ENCODE results near the gene FOLR2. TPM values are rescaled to one million over a fixed set of nuclear protein-coding genes. Genes with fewer than 3 reads are reported as not detected.

The FOLR2 gene
- total RNA-seq, 1 donor from 2014 or later: not detected

DNA sequence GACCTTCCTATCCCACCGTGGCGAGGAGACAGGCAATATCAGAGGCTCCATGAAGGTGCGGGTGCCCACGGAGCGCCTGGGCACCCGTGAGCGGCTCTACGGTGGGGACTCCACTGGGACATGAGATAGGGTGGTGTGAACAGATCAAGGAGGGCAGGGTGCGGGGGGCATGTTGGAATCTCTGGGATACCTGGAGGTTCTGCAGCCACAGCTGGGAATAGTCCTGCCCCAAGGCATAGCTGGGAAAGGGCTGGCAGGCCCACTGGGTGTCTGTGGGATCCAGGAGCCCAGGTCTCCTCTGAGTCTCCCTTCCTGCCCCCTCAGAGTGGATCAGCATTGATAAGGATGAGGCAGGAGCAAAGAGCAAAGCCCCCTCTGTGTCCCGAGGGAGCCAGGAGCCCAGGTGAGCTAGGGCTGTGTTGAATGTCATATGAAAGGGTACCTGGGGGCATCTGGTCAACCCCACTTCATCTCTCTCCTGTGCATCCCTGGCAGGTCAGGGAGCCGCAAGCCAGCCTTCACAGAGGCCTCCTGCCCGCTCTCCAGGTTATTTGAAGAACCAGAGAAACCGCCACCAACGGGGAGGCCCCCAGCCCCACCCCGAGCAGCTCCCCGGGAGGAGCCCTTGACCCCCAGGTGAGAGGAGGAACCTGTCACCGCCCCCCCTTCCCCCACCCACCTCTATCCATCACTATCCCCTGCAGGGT is 18.9 kb downstream of the FOLR2 start:
- Mint-ChIP-seq H3K4me3 (ENCODE audit: unreplicated experiment) (no peak overlapping the region), H3K27me3 (ENCODE audit: unreplicated experiment) (no peaks in the 10 kb centered on the region), H3K36me3 (ENCODE audit: unreplicated experiment) (peaks cover 43% of the 10 kb centered on the region), H3K27ac (ENCODE audit: unreplicated experiment) (no peak overlapping the region), H3K4me1 (ENCODE audit: unreplicated experiment) (peaks cover 22% of the 10 kb centered on the region), H3K9me3 (ENCODE audit: unreplicated experiment) (no peaks in the 10 kb centered on the region)
- TF ChIP-seq, protein P1, sequence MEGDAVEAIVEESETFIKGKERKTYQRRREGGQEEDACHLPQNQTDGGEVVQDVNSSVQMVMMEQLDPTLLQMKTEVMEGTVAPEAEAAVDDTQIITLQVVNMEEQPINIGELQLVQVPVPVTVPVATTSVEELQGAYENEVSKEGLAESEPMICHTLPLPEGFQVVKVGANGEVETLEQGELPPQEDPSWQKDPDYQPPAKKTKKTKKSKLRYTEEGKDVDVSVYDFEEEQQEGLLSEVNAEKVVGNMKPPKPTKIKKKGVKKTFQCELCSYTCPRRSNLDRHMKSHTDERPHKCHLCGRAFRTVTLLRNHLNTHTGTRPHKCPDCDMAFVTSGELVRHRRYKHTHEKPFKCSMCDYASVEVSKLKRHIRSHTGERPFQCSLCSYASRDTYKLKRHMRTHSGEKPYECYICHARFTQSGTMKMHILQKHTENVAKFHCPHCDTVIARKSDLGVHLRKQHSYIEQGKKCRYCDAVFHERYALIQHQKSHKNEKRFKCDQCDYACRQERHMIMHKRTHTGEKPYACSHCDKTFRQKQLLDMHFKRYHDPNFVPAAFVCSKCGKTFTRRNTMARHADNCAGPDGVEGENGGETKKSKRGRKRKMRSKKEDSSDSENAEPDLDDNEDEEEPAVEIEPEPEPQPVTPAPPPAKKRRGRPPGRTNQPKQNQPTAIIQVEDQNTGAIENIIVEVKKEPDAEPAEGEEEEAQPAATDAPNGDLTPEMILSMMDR (IDR thresholded peaks at IDR 0.05): no peak
- DNase-seq (ENCODE audit: extremely low spot score, unreplicated experiment): no peak

DNA sequence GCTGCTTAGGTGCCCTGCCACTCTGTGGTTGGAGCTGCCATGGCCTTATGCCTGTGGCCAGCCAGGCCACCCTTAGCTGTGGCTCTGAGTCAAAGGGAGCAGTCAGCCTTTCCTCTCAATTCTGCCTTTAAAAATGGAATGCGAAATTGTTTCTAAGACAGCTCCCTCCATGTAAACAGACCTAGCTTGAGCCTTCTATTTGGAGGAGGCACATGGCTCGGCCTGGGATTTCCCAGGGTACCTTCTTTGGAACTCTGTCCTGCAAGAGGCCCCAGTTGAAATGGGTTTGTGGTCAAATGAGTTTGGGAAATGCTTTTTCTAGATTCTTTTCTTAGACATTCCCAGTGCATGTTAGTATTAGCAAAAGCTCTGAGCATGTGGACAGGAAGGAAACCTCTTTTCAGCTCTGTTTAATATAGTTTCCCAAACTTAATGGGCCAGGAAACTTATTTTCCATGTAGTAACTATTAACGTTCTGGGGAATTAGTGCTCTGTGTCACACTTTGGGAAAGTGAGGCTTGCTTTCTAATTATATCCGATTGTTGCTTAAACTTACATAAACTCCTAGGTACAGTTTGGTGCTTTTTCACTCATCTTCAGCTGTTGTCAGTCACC is 19.6 kb downstream of the FOLR2 start:
- TF ChIP-seq, protein P1 (IDR thresholded peaks at IDR 0.05): no peak
- H3K27me3 Mint-ChIP-seq (ENCODE audit: unreplicated experiment): no peaks in the 10 kb centered on the region
- DNase-seq (ENCODE audit: extremely low spot score, unreplicated experiment): no peak

DNA sequence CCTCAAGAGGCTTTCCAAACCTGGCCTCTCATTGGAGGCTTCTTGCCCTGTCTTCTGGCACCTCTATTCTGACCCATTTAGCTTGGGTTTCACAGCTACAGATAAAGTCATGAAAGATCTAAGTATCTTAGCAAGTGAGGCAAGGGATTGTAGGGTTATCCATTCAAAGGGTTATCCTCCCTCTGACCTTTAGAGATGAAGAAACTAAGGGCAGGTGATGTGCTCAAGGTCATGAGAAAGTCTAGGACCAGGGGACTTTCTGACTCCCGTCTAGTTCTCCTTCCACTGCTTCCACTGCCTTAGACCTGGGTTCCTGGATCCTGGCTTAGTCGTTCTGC is 20.1 kb downstream of the FOLR2 start:
- H3K27ac Mint-ChIP-seq (ENCODE audit: unreplicated experiment): no peak overlapping the region

More for the DNA sequence above, 19.6 kb downstream of the FOLR2 start:
- no peak overlapping the region for H3K27ac Mint-ChIP-seq (ENCODE audit: unreplicated experiment)
- peaks cover 38% of the 10 kb centered on the region for H3K36me3 Mint-ChIP-seq (ENCODE audit: unreplicated experiment)
- peaks cover 22% of the 10 kb centered on the region for H3K4me1 Mint-ChIP-seq (ENCODE audit: unreplicated experiment)
- H3K9me3 Mint-ChIP-seq (ENCODE audit: unreplicated experiment): no peaks in the 10 kb centered on the region
- no peak overlapping the region for H3K4me3 Mint-ChIP-seq (ENCODE audit: unreplicated experiment)

DNA sequence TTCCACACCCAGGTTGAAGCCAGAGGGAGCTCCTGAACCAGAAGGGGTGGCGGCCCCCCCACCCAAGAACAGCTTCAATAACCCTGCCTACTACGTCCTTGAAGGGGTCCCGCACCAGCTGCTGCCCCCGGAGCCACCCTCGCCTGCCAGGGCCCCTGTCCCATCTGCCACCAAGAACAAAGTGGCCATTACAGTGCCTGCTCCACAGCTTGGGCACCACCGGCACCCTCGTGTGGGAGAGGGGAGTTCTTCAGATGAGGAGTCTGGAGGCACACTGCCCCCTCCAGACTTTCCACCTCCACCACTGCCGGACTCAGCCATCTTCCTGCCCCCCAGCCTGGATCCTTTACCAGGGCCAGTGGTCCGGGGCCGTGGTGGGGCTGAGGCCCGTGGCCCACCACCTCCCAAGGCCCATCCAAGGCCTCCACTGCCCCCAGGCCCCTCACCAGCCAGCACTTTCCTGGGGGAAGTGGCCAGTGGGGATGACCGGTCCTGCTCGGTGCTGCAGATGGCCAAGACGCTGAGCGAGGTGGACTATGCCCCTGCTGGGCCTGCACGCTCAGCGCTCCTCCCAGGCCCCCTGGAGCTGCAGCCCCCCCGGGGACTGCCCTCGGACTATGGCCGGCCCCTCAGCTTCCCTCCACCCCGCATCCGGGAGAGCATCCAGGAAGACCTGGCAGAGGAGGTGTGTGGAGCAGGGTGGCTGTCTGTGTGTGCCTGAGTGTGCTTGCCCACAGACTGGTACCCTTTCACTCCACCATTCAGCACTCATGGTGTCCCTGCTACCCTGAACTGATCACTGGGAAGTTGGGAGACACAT is 20.7 kb downstream of the FOLR2 start:
- no peaks in the 10 kb centered on the region for H3K9me3 Mint-ChIP-seq (ENCODE audit: unreplicated experiment)
- H3K4me3 Mint-ChIP-seq (ENCODE audit: unreplicated experiment): no peak overlapping the region
- H3K27me3 Mint-ChIP-seq (ENCODE audit: unreplicated experiment): peaks cover 9% of the 10 kb centered on the region
- DNase-seq (ENCODE audit: extremely low spot score, unreplicated experiment): no peak
- no peak overlapping the region for H3K27ac Mint-ChIP-seq (ENCODE audit: unreplicated experiment)
- H3K36me3 Mint-ChIP-seq (ENCODE audit: unreplicated experiment): peaks cover 30% of the 10 kb centered on the region
- TF ChIP-seq, protein P1 (IDR thresholded peaks at IDR 0.05): no peak
- H3K4me1 Mint-ChIP-seq (ENCODE audit: unreplicated experiment): peaks cover 22% of the 10 kb centered on the region

More for the DNA sequence above, 20.1 kb downstream of the FOLR2 start:
- TF ChIP-seq, protein P1 (IDR thresholded peaks at IDR 0.05): no peak
- DNase-seq (ENCODE audit: extremely low spot score, unreplicated experiment): no peak
- Mint-ChIP-seq H3K9me3 (ENCODE audit: unreplicated experiment) (no peaks in the 10 kb centered on the region), H3K27me3 (ENCODE audit: unreplicated experiment) (peaks cover 3% of the 10 kb centered on the region), H3K4me3 (ENCODE audit: unreplicated experiment) (no peak overlapping the region), H3K4me1 (ENCODE audit: unreplicated experiment) (peaks cover 22% of the 10 kb centered on the region), H3K36me3 (ENCODE audit: unreplicated experiment) (peaks cover 32% of the 10 kb centered on the region)

DNA sequence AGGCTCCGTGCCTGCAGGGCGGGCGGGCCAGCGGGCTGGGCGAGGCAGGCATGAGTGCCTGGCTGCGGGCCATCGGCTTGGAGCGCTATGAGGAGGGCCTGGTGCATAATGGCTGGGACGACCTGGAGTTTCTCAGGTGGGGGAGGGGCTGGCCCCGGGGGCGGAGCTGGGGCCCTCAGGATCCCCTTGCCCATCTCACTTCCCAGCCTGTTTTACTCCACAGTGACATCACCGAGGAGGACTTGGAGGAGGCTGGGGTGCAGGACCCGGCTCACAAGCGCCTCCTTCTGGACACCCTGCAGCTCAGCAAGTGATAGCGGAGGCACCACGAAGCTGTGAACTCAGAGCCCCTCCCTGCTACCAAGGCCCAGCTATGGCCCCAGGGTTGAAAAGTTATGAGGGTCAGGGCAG is 21.5 kb downstream of the FOLR2 start:
- H3K4me1 Mint-ChIP-seq (ENCODE audit: unreplicated experiment): peaks cover 22% of the 10 kb centered on the region
- no peak overlapping the region for H3K27ac Mint-ChIP-seq (ENCODE audit: unreplicated experiment)
- TF ChIP-seq, protein P1 (IDR thresholded peaks at IDR 0.05): peak; percentile 72
- H3K9me3 Mint-ChIP-seq (ENCODE audit: unreplicated experiment): no peaks in the 10 kb centered on the region
- H3K27me3 Mint-ChIP-seq (ENCODE audit: unreplicated experiment): peaks cover 16% of the 10 kb centered on the region
- H3K36me3 Mint-ChIP-seq (ENCODE audit: unreplicated experiment): peaks cover 26% of the 10 kb centered on the region
- DNase-seq (ENCODE audit: extremely low spot score, unreplicated experiment): no peak
- H3K4me3 Mint-ChIP-seq (ENCODE audit: unreplicated experiment): no peak overlapping the region

Data from osteocyte (in vitro differentiated cells).